Endodermal cell (in vitro differentiated cells): ENCODE results near the gene ADGRG4. TPM values are rescaled to one million over a fixed set of nuclear protein-coding genes. Genes with fewer than 3 reads are reported as not detected.

Experiments
- DNase-seq: peaks from one replicate; pipeline ENCODE4 v3.0.0-alpha.2; 2017
- H3K27ac ChIP-seq: 2 replicates; pipeline ENCODE4 v1.5.1; 2013; ENCODE audit warnings: mild to moderate bottlenecking, low read depth, low read length, moderate library complexity
- H3K27me3 ChIP-seq: 2 replicates; pipeline ENCODE4 v1.6.1; 2013; ENCODE audit warnings: mild to moderate bottlenecking, low read length, moderate library complexity; ENCODE audit not compliant: insufficient read depth, control insufficient read depth, poor library complexity, severe bottlenecking
- H3K36me3 ChIP-seq: 2 replicates; pipeline ENCODE4 v1.7.0; 2013; ENCODE audit warnings: mild to moderate bottlenecking, low read length, moderate library complexity; ENCODE audit not compliant: control insufficient read depth, insufficient read depth
- H3K4me1 ChIP-seq: one replicate; pipeline ENCODE4 v1.7.0; 2013; ENCODE audit warnings: low read length; ENCODE audit not compliant: control insufficient read depth, insufficient read depth
- H3K4me3 ChIP-seq: 2 replicates; pipeline ENCODE4 v1.5.1; 2013; ENCODE audit warnings: mild to moderate bottlenecking, low read length, moderate library complexity
- H3K9ac ChIP-seq: 2 replicates; pipeline ENCODE4 v1.6.1; 2013; ENCODE audit warnings: mild to moderate bottlenecking, low read length, moderate library complexity; ENCODE audit not compliant: poor library complexity, severe bottlenecking; ENCODE audit errors: extremely low read depth
- H3K9me3 ChIP-seq: 2 replicates; pipeline ENCODE4 v1.6.1; 2013; ENCODE audit warnings: mild to moderate bottlenecking, low read length, moderate library complexity; ENCODE audit not compliant: control insufficient read depth
- H3K27ac Mint-ChIP-seq: 2 replicates; pipeline ENCODE4 v1.8.0; 2020; ENCODE audit warnings: mixed read lengths
- H3K27me3 Mint-ChIP-seq: 2 replicates; pipeline ENCODE4 v1.8.0; 2021; ENCODE audit warnings: mild to moderate bottlenecking, mixed read lengths; ENCODE audit not compliant: insufficient read depth
- H3K36me3 Mint-ChIP-seq: 2 replicates; pipeline ENCODE4 v1.8.0; 2020; ENCODE audit warnings: low read depth, mixed read lengths
- H3K4me1 Mint-ChIP-seq: 2 replicates; pipeline ENCODE4 v1.8.0; 2020; ENCODE audit warnings: mixed read lengths
- H3K4me3 Mint-ChIP-seq: 2 replicates; pipeline ENCODE4 v1.8.0; 2020; ENCODE audit warnings: mild to moderate bottlenecking, moderate library complexity, mixed read lengths
- H3K9me3 Mint-ChIP-seq: 2 replicates; pipeline ENCODE4 v1.8.0; 2020; ENCODE audit warnings: mild to moderate bottlenecking, mixed read lengths
- CTCF ChIP-seq: fragments of 200-600 bp; sonication (generic); conservative IDR thresholded peaks from 2 replicates; pipeline ENCODE4 v1.5.0; 2021; ENCODE audit warnings: antibody characterized with exemption, mild to moderate bottlenecking
- WGBS, 2 experiments: methylation state at CpG; one replicate each; pipeline versions ENCODE4 v1.1.5 to v1.1.7; 2013; ENCODE audit warnings: missing lambda C conversion rate in 2 of 2, mixed read lengths in 1 of 2; ENCODE audit not compliant: insufficient coverage in 1 of 2, insufficient read length in 1 of 2; 5-methylcytosine and 5-hydroxymethylcytosine counted together
- total RNA-seq, 2 donors: library from RNA; stranded (reverse); fragmentation: NEBNext Ultra II Directional in 1 of 2; extraction: Animal tissue kit (Norgen Biotek cat#: 25700) in 1 of 2; gene quantifications; 2 replicates in 1 of 2; 3 replicates in 1 of 2; pipeline ENCODE4 v1.2.1, GENCODE V29; 2021

The ADGRG4 gene
- total RNA-seq, 2 donors from 2014 or later, result not detected

DNA sequence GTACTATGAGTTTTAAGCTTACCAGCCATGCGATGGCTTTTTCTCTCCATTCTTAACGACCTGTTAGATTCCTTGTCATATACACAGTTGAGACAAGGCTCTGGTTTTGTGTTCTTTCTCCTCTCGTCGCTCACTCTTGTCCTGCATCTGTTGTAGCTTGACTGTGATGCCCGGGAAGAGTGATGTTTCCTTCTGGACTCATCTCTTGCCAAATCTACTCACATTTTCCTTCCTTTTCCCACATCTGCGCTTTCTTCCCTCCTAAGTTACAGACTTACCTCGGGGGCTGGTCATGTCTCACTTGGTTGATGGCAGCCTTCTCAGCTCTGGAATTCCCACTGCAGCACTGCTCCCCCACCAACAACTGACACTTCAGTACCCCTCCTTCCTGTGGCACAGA lies 44.7 kb upstream of the ADGRG4 start:
- H3K27ac ChIP-seq, result no peak overlapping the region
- H3K36me3 ChIP-seq, result no peaks in the 10 kb centered on the region
- DNase-seq, result no peak
- no peaks in the 10 kb centered on the region for H3K9me3 ChIP-seq
- H3K27ac Mint-ChIP-seq, result no peak overlapping the region
- no peaks in the 10 kb centered on the region for H3K27me3 Mint-ChIP-seq
- H3K36me3 Mint-ChIP-seq, result no peaks in the 10 kb centered on the region
- H3K4me1 ChIP-seq, result no peaks in the 10 kb centered on the region
- H3K4me1 Mint-ChIP-seq, result peaks cover 10% of the 10 kb centered on the region
- H3K4me3 Mint-ChIP-seq, result no peak overlapping the region
- WGBS, 2 experiments, result 65 to 67% methylated on average over 6 to 7 of the region's 7 CpGs
- peaks cover 60% of the 10 kb centered on the region for H3K9me3 Mint-ChIP-seq
- no peak for TF ChIP-seq CTCF
- H3K9ac ChIP-seq, result no peak overlapping the region
- no peak overlapping the region for H3K4me3 ChIP-seq
- no peaks in the 10 kb centered on the region for H3K27me3 ChIP-seq

- no peak for TF ChIP-seq CTCF
- Histone ChIP-seq H3K9me3 (no peaks in the 10 kb centered on the region), H3K27ac (no peak overlapping the region), H3K27me3 (no peaks in the 10 kb centered on the region), H3K4me3 (no peak overlapping the region), H3K4me1 (no peaks in the 10 kb centered on the region), H3K9ac (no peak overlapping the region), H3K36me3 (no peaks in the 10 kb centered on the region)
- H3K27me3 Mint-ChIP-seq, result no peaks in the 10 kb centered on the region
- no peak overlapping the region for H3K27ac Mint-ChIP-seq
- H3K36me3 Mint-ChIP-seq, result no peaks in the 10 kb centered on the region
- DNase-seq, result no peak
- H3K4me1 Mint-ChIP-seq, result peaks cover 10% of the 10 kb centered on the region
- no peak overlapping the region for H3K4me3 Mint-ChIP-seq
- WGBS, 2 experiments, result 93% methylated on average over 1 of the region's 1 CpG; no CpG with 5 or more reads in 1 of the 2 experiments
- peaks cover 61% of the 10 kb centered on the region for H3K9me3 Mint-ChIP-seq
Measured at GRCh38 chrX:136258951-136259350, 41.8 kb upstream of the ADGRG4 start.

GRCh38 chrX:136259543-136259942 lies 41.2 kb upstream of the ADGRG4 start:
- H3K9ac ChIP-seq, result no peak overlapping the region
- H3K27me3 ChIP-seq, result no peaks in the 10 kb centered on the region
- Mint-ChIP-seq H3K9me3 (peaks cover 60% of the 10 kb centered on the region), H3K27me3 (no peaks in the 10 kb centered on the region), H3K36me3 (no peaks in the 10 kb centered on the region), H3K27ac (no peak overlapping the region), H3K4me1 (peaks cover 10% of the 10 kb centered on the region), H3K4me3 (no peak overlapping the region)
- no peaks in the 10 kb centered on the region for H3K4me1 ChIP-seq
- WGBS, 2 experiments, result 81% methylated on average over 4 of the region's 4 CpGs; no CpG with 5 or more reads in 1 of the 2 experiments
- TF ChIP-seq CTCF, result no peak
- DNase-seq, result no peak
- H3K36me3 ChIP-seq, result no peaks in the 10 kb centered on the region
- H3K27ac ChIP-seq, result no peak overlapping the region
- no peak overlapping the region for H3K4me3 ChIP-seq
- H3K9me3 ChIP-seq, result no peaks in the 10 kb centered on the region
